Activated CD4-positive, alpha-beta memory T cell treated with anti-CD3 and anti-CD28 coated beads for 36 hours (primary cell): ENCODE results near the gene ARHGEF25. TPM values are rescaled to one million over a fixed set of nuclear protein-coding genes. Genes with fewer than 3 reads are reported as not detected.
"Not testable (repeated sequence)": the region's sequence is repeated elsewhere in the genome, so short reads cannot be mapped to it uniquely, and the experiment has no call there.

Experiments
- CTCF ChIA-PET: fragments of 350-600 bp; sonication (Branson Sonifier 250); formaldehyde crosslinking; loops from one replicate; lab custom pipeline; 2021; ENCODE audit warnings: antibody characterized with exemption, inconsistent platforms; lab: Charles Lee
- POLR2A ChIA-PET: fragments of 350-600 bp; sonication (Branson Sonifier 250); formaldehyde crosslinking; loops from one replicate; lab custom pipeline; 2021; ENCODE audit warnings: antibody characterized with exemption; lab: Charles Lee
- DNase-seq: peaks from one replicate; pipeline ENCODE4 v3.0.0-alpha.2; 2020
- H3K27ac Mint-ChIP-seq: one replicate; pipeline ENCODE4 v1.8.0; 2021; ENCODE audit warnings: mixed read lengths
- H3K27me3 Mint-ChIP-seq: one replicate; pipeline ENCODE4 v1.8.0; 2021; ENCODE audit warnings: mixed read lengths
- H3K36me3 Mint-ChIP-seq: one replicate; pipeline ENCODE4 v1.8.0; 2021; ENCODE audit warnings: mixed read lengths
- H3K4me1 Mint-ChIP-seq: one replicate; pipeline ENCODE4 v1.8.0; 2021; ENCODE audit warnings: low read depth, mixed read lengths
- H3K4me3 Mint-ChIP-seq: one replicate; pipeline ENCODE4 v1.8.0; 2021; ENCODE audit warnings: mild to moderate bottlenecking, mixed read lengths
- H3K9me3 Mint-ChIP-seq: one replicate; pipeline ENCODE4 v1.8.0; 2021; ENCODE audit warnings: mixed read lengths
- intact Hi-C: fragments of 100-400 bp; cut with micrococcal nuclease; formaldehyde crosslinking; loops from one replicate; pipeline ENCODE4 v1.15.1; 2023
- total RNA-seq, 2 experiments: library from RNA; stranded (reverse); gene quantifications; one replicate each; pipeline ENCODE4 v1.2.3, GENCODE V29; 2021

The ARHGEF25 gene
- total RNA-seq, 2 experiments from 2014 or later: 1.4 to 2.5 TPM

- H3K36me3 Mint-ChIP-seq: no peaks in the 10 kb centered on the region
- ChIA-PET POLR2A (no interaction called here), CTCF (interaction anchor here (2.3 kb wide), 1 partner anchor 35 kb away, joined by 13 read pairs; no protein-coding TSS in a partner anchor)
- H3K4me3 Mint-ChIP-seq: no peak overlapping the region
- peaks cover 24% of the 10 kb centered on the region for H3K4me1 Mint-ChIP-seq
- no peak for DNase-seq
- no peaks in the 10 kb centered on the region for H3K9me3 Mint-ChIP-seq
- H3K27me3 Mint-ChIP-seq: peaks cover 63% of the 10 kb centered on the region
- no peak overlapping the region for H3K27ac Mint-ChIP-seq
- intact Hi-C loops: no loop called here
Observed at GRCh38 chr12:57617942-57618341, 6.7 kb downstream of the ARHGEF25 start.

- H3K36me3 Mint-ChIP-seq, H3K4me3 Mint-ChIP-seq, POLR2A ChIA-PET, CTCF ChIA-PET, H3K27ac Mint-ChIP-seq, intact Hi-C loops, H3K9me3 Mint-ChIP-seq, DNase-seq: not testable (repeated sequence)
- Mint-ChIP-seq H3K4me1 (peaks cover 24% of the 10 kb centered on the region), H3K27me3 (peaks cover 61% of the 10 kb centered on the region)
Observed at GRCh38 chr12:57618431-57618830, 7.2 kb downstream of the ARHGEF25 start.

- H3K36me3 Mint-ChIP-seq: no peaks in the 10 kb centered on the region
- H3K9me3 Mint-ChIP-seq: no peaks in the 10 kb centered on the region
- no peak for DNase-seq
- intact Hi-C loops: no loop called here
- peaks cover 66% of the 10 kb centered on the region for H3K27me3 Mint-ChIP-seq
- H3K27ac Mint-ChIP-seq: no peak overlapping the region
- no peak overlapping the region for H3K4me3 Mint-ChIP-seq
- peaks cover 24% of the 10 kb centered on the region for H3K4me1 Mint-ChIP-seq
- CTCF ChIA-PET: interaction anchor here (0.9 to 7.5 kb wide), 5 partner anchors 8 to 36 kb away, joined by 3 to 112 read pairs (median 5); partner anchors contain the start of genes ARHGEF25 and B4GALNT1
- POLR2A ChIA-PET: no interaction called here
Observed at GRCh38 chr12:57618966-57619433, 7.8 kb downstream of the ARHGEF25 start.

GRCh38 chr12:57619434-57620244 lies 8.4 kb downstream of the ARHGEF25 start:
- Mint-ChIP-seq H3K4me3 (no peak overlapping the region), H3K9me3 (no peaks in the 10 kb centered on the region), H3K27me3 (peaks cover 69% of the 10 kb centered on the region), H3K4me1 (peaks cover 24% of the 10 kb centered on the region), H3K36me3 (no peaks in the 10 kb centered on the region), H3K27ac (no peak overlapping the region)
- intact Hi-C loops: loop anchor here (2.0 to 5.0 kb wide), 3 partner anchors 29 to 162 kb away; partner anchors contain the start of genes DDIT3, GLI1, INHBE and MBD6
- ChIA-PET POLR2A (interaction anchor here (2.1 kb wide), 1 partner anchor 8 kb away, joined by 9 read pairs; the partner anchor contains the start of gene ARHGEF25), CTCF (interaction anchor here (0.9 to 7.5 kb wide), 8 partner anchors 8 to 44 kb away, joined by 3 to 112 read pairs (median 6); partner anchors contain the start of genes ARHGEF25 and B4GALNT1)
- peak; percentile 30 for DNase-seq

GRCh38 chr12:57620245-57620935 lies 9.2 kb downstream of the ARHGEF25 start:
- CTCF ChIA-PET: interaction anchor here (0.7 to 7.5 kb wide), 15 partner anchors 9 to 162 kb away, joined by 3 to 112 read pairs (median 5); partner anchors contain the start of genes ARHGEF25, B4GALNT1, OS9 and PIP4K2C
- H3K4me1 Mint-ChIP-seq: peaks cover 24% of the 10 kb centered on the region
- H3K9me3 Mint-ChIP-seq: no peaks in the 10 kb centered on the region
- no peaks in the 10 kb centered on the region for H3K36me3 Mint-ChIP-seq
- no peak overlapping the region for H3K27ac Mint-ChIP-seq
- peaks cover 76% of the 10 kb centered on the region for H3K27me3 Mint-ChIP-seq
- peak overlapping the region; percentile 63 for H3K4me3 Mint-ChIP-seq
- intact Hi-C loops: loop anchor here (2.0 to 5.0 kb wide), 3 partner anchors 30 to 163 kb away; partner anchors contain the start of genes DDIT3, GLI1, INHBE and MBD6
- no peak for DNase-seq
- POLR2A ChIA-PET: interaction anchor here (0.7 to 2.1 kb wide), 2 partner anchors 9 to 37 kb away, joined by 3 to 9 read pairs; partner anchors contain the start of gene ARHGEF25

GRCh38 chr12:57620936-57621496 lies 9.8 kb downstream of the ARHGEF25 start:
- ChIA-PET POLR2A (interaction anchor here (0.7 to 2.1 kb wide), 2 partner anchors 10 to 37 kb away, joined by 3 to 9 read pairs; partner anchors contain the start of gene ARHGEF25), CTCF (interaction anchor here (0.7 to 7.5 kb wide), 14 partner anchors 9 to 162 kb away, joined by 3 to 112 read pairs (median 6); partner anchors contain the start of genes ARHGEF25, B4GALNT1, OS9 and PIP4K2C)
- intact Hi-C loops: loop anchor here (1.0 to 5.0 kb wide), 4 partner anchors 30 to 164 kb away; partner anchors contain the start of genes DDIT3, GLI1, INHBE and MBD6
- Mint-ChIP-seq H3K27ac (no peak overlapping the region), H3K4me1 (peaks cover 24% of the 10 kb centered on the region), H3K27me3 (peaks cover 82% of the 10 kb centered on the region), H3K4me3 (peak overlapping the region; percentile 63), H3K36me3 (no peaks in the 10 kb centered on the region), H3K9me3 (no peaks in the 10 kb centered on the region)
- no peak for DNase-seq

GRCh38 chr12:57621497-57622292 lies 10.5 kb downstream of the ARHGEF25 start:
- ChIA-PET CTCF (interaction anchor here (1.1 to 7.5 kb wide), 15 partner anchors 8 to 163 kb away, joined by 3 to 112 read pairs (median 6); partner anchors contain the start of genes ARHGEF25, B4GALNT1 and PIP4K2C), POLR2A (interaction anchor here (0.6 to 2.1 kb wide), 2 partner anchors 10 to 95 kb away, joined by 3 to 9 read pairs; partner anchors contain the start of gene ARHGEF25)
- H3K27me3 Mint-ChIP-seq: peaks cover 88% of the 10 kb centered on the region
- H3K4me3 Mint-ChIP-seq: peak overlapping the region; percentile 63
- no peak overlapping the region for H3K27ac Mint-ChIP-seq
- peaks cover 24% of the 10 kb centered on the region for H3K4me1 Mint-ChIP-seq
- no peaks in the 10 kb centered on the region for H3K9me3 Mint-ChIP-seq
- intact Hi-C loops: loop anchor here (1.0 to 5.0 kb wide), 4 partner anchors 31 to 164 kb away; partner anchors contain the start of genes DDIT3, GLI1, INHBE and MBD6
- no peaks in the 10 kb centered on the region for H3K36me3 Mint-ChIP-seq
- peak; percentile 68 for DNase-seq

- ChIA-PET POLR2A (interaction anchor here (0.6 kb wide), 1 partner anchor 95 kb away, joined by 3 read pairs; no protein-coding TSS in a partner anchor), CTCF (interaction anchor here (0.7 to 7.5 kb wide), 9 partner anchors 8 to 164 kb away, joined by 3 to 112 read pairs (median 4); partner anchors contain the start of genes B4GALNT1 and PIP4K2C)
- Mint-ChIP-seq H3K4me1 (peaks cover 31% of the 10 kb centered on the region), H3K4me3 (peak overlapping the region; percentile 63), H3K27ac (no peak overlapping the region), H3K36me3 (no peaks in the 10 kb centered on the region), H3K9me3 (no peaks in the 10 kb centered on the region), H3K27me3 (peaks cover 90% of the 10 kb centered on the region)
- DNase-seq: no peak
- intact Hi-C loops: loop anchor here (5.0 kb wide), 2 partner anchors 100 to 165 kb away; partner anchors contain the start of genes DDIT3, GLI1, INHBE and MBD6
Observed at GRCh38 chr12:57622293-57623245, 11.3 kb downstream of the ARHGEF25 start.

GRCh38 chr12:57623385-57623784 lies 12.2 kb downstream of the ARHGEF25 start:
- ChIA-PET CTCF (interaction anchor here (1.2 to 7.5 kb wide), 5 partner anchors 19 to 165 kb away, joined by 3 to 112 read pairs (median 4); partner anchors contain the start of gene PIP4K2C), POLR2A (no interaction called here)
- Mint-ChIP-seq H3K4me3 (no peak overlapping the region), H3K9me3 (no peaks in the 10 kb centered on the region), H3K4me1 (peaks cover 33% of the 10 kb centered on the region), H3K27ac (no peak overlapping the region), H3K36me3 (no peaks in the 10 kb centered on the region), H3K27me3 (peaks cover 90% of the 10 kb centered on the region)
- no peak for DNase-seq
- intact Hi-C loops: loop anchor here (5.0 kb wide), 2 partner anchors 101 to 166 kb away; partner anchors contain the start of genes DDIT3, GLI1, INHBE and MBD6
